H1 (cell line): ENCODE data around the gene LCLAT1. TPM values are rescaled to one million over a fixed set of nuclear protein-coding genes. Genes with fewer than 3 reads are reported as not detected.

Experiments
- EGR1 ChIP-seq: IDR thresholded peaks from 2 replicates; pipeline ENCODE4 v1.6.1; 2011; ENCODE audit warnings: low read depth, low read length, borderline replicate concordance
- polyA plus RNA-seq, 7 experiments: library from polyadenylated mRNA; depleted of rRNA in 3 of 7; stranded (reverse) in 5 of 7; unstranded in 2 of 7; fragments of >200 nt in 5 of 7; fragments of 200-250 nt in 2 of 7; gene quantifications; 1 replicate in 5 of 7; 2 replicates in 1 of 7; 4 replicates in 1 of 7; pipeline versions ENCODE4 v1.2.1 to v1.2.3, GENCODE V29; 2011 to 2013; ENCODE audit warnings: missing spikeins in 2 of 7, mixed read lengths in 2 of 7
- total RNA-seq: library from RNA; stranded (reverse); fragmentation: NEBNext Ultra II Directional; extraction: Animal tissue kit (Norgen Biotek cat#: 25700); gene quantifications from 2 replicates; pipeline ENCODE4 v1.2.1, GENCODE V29; 2021
- TF ChIP-seq, protein P1 (sequence below): fragments of 300-600 bp; sonication (generic); IDR thresholded peaks from 2 replicates; pipeline ENCODE4 v1.7.1; 2012; ENCODE audit warnings: low read length, moderate library complexity, mild to moderate bottlenecking, inconsistent platforms; ENCODE audit not compliant: insufficient replicate concordance
- TF ChIP-seq, protein P2 (sequence below): IDR thresholded peaks from 2 replicates; pipeline ENCODE4 v1.6.1; 2012; ENCODE audit warnings: low read length, inconsistent platforms

Gene LCLAT1
- total and polyA plus RNA-seq, 2 of the 8 experiments (the other 6 are each of a cell fraction or from before 2014, with no cell fraction given): 7.6 to 22.0 TPM

DNA sequence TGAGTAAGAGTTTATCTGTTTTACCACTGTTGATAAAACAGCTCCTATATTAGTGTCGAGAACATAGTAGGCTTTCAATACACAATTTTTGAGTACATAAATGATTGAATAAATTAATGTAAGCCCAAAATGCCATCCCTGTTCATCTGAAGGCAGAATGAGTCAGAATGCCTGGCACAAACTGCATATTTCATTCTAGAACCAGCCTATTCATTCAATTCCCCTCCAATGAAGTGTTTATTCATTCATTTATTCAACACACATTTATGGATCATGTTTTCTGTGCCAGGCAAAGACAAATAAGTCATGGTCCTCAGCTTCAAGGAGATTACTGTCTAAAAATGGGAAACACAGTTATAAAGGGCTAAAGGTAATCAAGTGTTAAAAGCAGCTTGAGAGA lies 22.8 kb upstream of the LCLAT1 start (continued):
- TF ChIP-seq, protein P1, sequence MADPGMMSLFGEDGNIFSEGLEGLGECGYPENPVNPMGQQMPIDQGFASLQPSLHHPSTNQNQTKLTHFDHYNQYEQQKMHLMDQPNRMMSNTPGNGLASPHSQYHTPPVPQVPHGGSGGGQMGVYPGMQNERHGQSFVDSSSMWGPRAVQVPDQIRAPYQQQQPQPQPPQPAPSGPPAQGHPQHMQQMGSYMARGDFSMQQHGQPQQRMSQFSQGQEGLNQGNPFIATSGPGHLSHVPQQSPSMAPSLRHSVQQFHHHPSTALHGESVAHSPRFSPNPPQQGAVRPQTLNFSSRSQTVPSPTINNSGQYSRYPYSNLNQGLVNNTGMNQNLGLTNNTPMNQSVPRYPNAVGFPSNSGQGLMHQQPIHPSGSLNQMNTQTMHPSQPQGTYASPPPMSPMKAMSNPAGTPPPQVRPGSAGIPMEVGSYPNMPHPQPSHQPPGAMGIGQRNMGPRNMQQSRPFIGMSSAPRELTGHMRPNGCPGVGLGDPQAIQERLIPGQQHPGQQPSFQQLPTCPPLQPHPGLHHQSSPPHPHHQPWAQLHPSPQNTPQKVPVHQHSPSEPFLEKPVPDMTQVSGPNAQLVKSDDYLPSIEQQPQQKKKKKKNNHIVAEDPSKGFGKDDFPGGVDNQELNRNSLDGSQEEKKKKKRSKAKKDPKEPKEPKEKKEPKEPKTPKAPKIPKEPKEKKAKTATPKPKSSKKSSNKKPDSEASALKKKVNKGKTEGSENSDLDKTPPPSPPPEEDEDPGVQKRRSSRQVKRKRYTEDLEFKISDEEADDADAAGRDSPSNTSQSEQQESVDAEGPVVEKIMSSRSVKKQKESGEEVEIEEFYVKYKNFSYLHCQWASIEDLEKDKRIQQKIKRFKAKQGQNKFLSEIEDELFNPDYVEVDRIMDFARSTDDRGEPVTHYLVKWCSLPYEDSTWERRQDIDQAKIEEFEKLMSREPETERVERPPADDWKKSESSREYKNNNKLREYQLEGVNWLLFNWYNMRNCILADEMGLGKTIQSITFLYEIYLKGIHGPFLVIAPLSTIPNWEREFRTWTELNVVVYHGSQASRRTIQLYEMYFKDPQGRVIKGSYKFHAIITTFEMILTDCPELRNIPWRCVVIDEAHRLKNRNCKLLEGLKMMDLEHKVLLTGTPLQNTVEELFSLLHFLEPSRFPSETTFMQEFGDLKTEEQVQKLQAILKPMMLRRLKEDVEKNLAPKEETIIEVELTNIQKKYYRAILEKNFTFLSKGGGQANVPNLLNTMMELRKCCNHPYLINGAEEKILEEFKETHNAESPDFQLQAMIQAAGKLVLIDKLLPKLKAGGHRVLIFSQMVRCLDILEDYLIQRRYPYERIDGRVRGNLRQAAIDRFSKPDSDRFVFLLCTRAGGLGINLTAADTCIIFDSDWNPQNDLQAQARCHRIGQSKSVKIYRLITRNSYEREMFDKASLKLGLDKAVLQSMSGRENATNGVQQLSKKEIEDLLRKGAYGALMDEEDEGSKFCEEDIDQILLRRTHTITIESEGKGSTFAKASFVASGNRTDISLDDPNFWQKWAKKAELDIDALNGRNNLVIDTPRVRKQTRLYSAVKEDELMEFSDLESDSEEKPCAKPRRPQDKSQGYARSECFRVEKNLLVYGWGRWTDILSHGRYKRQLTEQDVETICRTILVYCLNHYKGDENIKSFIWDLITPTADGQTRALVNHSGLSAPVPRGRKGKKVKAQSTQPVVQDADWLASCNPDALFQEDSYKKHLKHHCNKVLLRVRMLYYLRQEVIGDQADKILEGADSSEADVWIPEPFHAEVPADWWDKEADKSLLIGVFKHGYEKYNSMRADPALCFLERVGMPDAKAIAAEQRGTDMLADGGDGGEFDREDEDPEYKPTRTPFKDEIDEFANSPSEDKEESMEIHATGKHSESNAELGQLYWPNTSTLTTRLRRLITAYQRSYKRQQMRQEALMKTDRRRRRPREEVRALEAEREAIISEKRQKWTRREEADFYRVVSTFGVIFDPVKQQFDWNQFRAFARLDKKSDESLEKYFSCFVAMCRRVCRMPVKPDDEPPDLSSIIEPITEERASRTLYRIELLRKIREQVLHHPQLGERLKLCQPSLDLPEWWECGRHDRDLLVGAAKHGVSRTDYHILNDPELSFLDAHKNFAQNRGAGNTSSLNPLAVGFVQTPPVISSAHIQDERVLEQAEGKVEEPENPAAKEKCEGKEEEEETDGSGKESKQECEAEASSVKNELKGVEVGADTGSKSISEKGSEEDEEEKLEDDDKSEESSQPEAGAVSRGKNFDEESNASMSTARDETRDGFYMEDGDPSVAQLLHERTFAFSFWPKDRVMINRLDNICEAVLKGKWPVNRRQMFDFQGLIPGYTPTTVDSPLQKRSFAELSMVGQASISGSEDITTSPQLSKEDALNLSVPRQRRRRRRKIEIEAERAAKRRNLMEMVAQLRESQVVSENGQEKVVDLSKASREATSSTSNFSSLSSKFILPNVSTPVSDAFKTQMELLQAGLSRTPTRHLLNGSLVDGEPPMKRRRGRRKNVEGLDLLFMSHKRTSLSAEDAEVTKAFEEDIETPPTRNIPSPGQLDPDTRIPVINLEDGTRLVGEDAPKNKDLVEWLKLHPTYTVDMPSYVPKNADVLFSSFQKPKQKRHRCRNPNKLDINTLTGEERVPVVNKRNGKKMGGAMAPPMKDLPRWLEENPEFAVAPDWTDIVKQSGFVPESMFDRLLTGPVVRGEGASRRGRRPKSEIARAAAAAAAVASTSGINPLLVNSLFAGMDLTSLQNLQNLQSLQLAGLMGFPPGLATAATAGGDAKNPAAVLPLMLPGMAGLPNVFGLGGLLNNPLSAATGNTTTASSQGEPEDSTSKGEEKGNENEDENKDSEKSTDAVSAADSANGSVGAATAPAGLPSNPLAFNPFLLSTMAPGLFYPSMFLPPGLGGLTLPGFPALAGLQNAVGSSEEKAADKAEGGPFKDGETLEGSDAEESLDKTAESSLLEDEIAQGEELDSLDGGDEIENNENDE: no peak
- TF ChIP-seq, protein P2, sequence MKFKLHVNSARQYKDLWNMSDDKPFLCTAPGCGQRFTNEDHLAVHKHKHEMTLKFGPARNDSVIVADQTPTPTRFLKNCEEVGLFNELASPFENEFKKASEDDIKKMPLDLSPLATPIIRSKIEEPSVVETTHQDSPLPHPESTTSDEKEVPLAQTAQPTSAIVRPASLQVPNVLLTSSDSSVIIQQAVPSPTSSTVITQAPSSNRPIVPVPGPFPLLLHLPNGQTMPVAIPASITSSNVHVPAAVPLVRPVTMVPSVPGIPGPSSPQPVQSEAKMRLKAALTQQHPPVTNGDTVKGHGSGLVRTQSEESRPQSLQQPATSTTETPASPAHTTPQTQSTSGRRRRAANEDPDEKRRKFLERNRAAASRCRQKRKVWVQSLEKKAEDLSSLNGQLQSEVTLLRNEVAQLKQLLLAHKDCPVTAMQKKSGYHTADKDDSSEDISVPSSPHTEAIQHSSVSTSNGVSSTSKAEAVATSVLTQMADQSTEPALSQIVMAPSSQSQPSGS: no peak
- TF ChIP-seq EGR1: no peak
